Left kidney (tissue), 8 donors: ENCODE results near the gene DEFB132. TPM values are rescaled to one million over a fixed set of nuclear protein-coding genes. Genes with fewer than 3 reads are reported as not detected.
A peak's percentile ranks its signal among the peaks of the same experiment; 100 is the strongest.
"Not testable (repeated sequence)": the region's sequence is repeated elsewhere in the genome, so short reads cannot be mapped to it uniquely, and the experiment has no call there.

Experiments
- DNase-seq: peaks from one replicate; pipeline ENCODE4 v3.0.0-alpha.2; 2013
- long read RNA-seq, 8 donors: transcript quantifications; one replicate each; lab custom pipeline, GENCODE V29; 2026
- polyA plus RNA-seq: library from polyadenylated mRNA; unstranded; fragments of 120-200 nt; gene quantifications from one replicate; pipeline ENCODE4 v1.2.1, GENCODE V29; 2013; ENCODE audit not compliant: insufficient read length

DEFB132 gene, protein sequence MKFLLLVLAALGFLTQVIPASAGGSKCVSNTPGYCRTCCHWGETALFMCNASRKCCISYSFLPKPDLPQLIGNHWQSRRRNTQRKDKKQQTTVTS
- polyA plus RNA-seq, result 0.07 TPM
- long read RNA-seq, donor 1, result 0 reads
- long read RNA-seq, donor 2, result 0 reads
- long read RNA-seq, donor 3, result 0 reads
- long read RNA-seq, donor 4, result 0 reads
- long read RNA-seq, donor 5, result 0 reads
- long read RNA-seq, donor 6, result 0 reads
- long read RNA-seq, donor 7, result 0 reads
- long read RNA-seq, donor 8, result 0 reads

GRCh38 chr20:257419-257818 lies at the start of gene DEFB132:
Gene DEFB132 (plus strand): TSS chr20:257724. CDS start chr20:257779, 55 bp downstream.
- no peak for DNase-seq

GRCh38 chr20:208942-209566 lies 48.5 kb upstream of the DEFB132 start:
- peak; percentile 24 for DNase-seq

DNA sequence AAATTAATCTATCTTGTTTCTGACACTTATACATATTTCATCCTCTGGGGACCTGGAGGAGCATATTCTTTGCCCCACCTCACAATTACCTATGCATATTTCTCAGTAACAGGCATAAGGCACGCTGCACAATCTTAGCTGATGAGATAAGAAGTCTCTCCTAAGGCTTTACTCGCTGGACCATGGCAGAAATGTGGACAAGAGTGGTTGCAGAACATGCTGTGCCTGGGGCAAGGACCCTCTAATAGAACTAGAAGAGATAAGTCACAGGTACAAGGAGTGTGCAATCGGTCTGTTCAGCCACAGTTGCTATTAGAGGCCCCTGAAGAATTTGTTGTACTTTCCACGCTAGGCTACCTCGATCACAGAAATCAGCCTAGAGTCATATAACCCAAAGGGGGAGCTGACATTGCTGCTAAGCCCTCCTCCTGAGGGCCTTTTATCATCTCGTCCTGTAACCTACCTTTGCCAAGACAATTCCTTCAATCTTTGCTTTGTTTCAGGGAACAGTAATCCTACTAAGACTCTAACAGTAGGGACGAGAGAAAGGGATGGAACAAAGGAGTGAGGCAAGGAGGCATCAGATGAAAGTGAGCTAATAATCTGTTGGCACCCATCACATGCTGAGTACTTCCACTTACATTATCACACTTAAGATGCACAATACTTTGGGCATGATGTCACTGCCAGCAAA lies 46.6 kb upstream of the DEFB132 start:
- DNase-seq, result no peak

DNA sequence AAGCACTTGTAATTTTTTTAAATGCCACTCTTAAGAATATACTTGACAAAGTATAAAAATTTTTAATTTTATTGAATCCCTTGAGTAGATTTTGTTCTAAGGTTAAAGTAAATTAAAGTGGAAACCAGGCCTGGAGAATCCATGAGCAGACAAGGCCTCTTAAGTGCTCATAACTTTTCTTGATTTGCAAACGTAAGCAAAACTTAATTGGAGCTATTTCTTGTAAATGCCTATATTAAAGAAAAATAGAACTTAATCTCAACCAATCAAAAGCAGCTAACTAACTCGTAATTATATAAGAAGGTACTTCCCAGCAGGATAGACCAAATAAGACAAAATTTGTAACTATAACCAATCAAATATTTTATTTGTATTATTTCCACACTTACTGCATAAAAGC lies 43.1 kb upstream of the DEFB132 start:
- DNase-seq, result no peak

- DNase-seq, result no peak
Measured at GRCh38 chr20:215796-216195, 41.7 kb upstream of the DEFB132 start.

- DNase-seq, result no peak
Measured at GRCh38 chr20:217266-217665, 40.3 kb upstream of the DEFB132 start.

- DNase-seq, result peak; percentile 11
Measured at GRCh38 chr20:219290-220115, 38.0 kb upstream of the DEFB132 start.

DNA sequence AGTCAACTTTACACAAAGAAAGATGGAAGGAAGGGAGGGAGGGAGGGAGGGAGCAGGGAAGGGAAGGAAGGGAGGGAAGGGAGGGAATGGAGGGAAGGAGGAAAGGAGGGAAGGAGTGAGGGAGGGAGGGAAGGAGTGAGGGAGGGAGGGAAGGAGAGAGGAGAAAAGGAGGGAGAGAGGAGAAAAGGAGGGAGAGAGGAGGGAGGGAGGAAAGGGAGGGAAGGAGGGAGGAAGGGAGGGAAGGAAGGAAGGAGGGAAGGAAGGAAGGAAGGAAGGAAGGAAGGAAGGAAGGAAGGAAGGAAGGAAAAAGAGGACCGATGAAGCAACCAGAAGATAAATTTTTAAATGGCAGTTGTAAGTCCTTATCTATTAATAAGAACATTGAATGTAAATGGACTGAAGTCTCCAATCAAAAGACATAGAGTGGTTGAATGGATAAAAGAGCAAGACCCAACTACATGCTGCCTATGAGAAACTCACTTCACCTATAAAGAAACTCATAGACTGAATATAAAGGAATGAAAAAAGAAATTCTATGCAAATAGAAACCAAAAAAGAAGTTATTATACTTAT lies 36.2 kb upstream of the DEFB132 start:
- no peak for DNase-seq

DNA sequence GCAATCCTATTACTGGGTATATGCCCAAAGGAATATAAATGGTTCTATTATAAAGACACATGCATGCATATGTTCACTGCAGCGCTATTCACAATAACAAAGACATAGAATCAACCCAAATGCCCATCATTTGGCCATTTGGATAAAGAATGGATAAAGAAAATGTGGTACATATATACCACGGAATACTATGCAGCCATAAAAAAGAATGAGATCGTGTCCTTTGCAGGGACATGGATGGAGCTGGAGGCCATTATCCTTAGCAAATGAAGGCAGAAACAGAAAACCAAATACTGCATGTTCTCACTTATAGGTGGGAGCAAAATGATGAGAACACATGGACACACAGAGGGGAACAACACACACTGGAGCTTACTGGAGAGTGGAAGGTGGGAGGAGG lies 31.6 kb upstream of the DEFB132 start:
- not testable (repeated sequence) for DNase-seq

DNA sequence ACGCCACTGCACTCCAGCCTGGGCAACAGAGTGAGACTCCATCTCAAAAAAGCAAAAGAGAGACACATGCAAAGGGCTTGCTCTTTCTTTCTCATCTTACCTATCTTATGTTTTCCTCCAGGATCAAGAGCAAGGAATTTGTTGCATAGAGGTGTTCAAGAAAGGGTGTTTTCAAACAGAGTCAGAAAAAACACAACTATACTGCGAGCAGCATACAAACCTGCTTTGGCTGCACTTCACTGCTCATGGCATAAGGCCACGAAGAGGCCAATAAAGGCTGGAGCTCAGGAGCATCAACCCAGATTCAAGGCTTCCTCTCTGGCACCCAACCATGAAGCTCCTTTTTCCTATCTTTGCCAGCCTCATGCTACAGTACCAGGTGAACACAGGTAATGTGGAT lies 30.6 kb upstream of the DEFB132 start, which contains the start of gene DEFB129:
Gene DEFB129 (plus strand): TSS at position 301 of the 400 bp plus-strand sequence. CDS start 31 bp downstream, at position 332.
- DNase-seq, result no peak

GRCh38 chr20:227439-228105 lies 30.0 kb upstream of the DEFB132 start:
- DNase-seq, result no peak

GRCh38 chr20:235891-236290 lies 21.6 kb upstream of the DEFB132 start:
- no peak for DNase-seq

DNA sequence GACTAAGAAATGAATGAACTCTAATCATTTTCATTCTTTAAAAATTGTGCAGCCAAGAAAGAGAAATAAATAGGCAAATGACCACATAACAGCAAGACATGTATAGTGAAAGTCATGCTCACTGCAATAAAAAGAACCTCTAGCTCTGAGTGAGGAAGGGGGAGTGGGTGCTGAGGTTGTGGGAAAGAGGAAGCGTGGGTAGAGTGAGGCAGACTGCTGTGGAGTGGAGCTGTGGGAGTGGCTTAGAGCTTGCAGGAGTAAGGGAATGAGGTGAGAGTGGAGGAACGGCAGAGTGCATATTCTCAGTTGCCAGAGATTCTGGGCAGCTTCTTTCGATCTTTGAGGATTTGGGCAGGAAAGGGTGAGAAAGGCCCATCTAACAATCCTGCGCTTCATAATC lies 20.0 kb upstream of the DEFB132 start:
- DNase-seq, result no peak

DNA sequence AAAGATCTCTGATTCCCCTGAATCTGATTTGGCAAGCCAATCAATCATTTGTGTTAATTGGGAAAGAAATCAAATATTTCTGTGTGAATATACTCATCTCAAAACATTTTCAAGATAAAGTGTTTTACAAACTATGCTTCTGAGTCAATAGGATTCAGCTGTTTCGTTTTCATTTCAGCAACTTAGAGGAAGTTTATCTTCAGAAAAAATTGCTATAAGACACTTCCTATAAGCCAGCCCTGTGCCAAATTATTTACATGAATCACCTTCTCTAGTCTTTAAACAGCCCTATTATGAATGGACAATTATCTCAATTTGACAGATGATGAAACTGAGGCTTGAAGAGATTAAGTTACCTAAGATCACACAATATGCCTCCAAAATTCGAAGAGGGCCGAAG lies 19.6 kb upstream of the DEFB132 start:
- no peak for DNase-seq

DNA sequence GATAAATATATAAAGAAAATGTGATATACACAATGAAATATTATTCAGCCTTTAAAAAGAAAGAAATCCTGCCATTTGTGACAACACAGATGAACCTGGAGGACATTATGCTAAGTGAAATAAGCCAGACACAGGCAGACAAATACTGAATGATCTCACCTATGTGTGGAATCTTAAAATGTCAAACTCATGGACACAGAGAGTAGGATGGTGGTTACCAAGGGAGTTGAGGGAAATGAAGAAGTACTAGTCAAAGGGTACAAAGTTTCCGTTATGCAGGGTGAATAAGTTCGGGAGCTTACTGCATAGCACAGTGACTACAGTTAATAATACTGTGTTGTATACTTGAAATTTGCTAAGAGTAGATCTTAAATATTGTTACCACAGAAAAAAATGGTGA lies 14.6 kb upstream of the DEFB132 start:
- no peak for DNase-seq

DNA sequence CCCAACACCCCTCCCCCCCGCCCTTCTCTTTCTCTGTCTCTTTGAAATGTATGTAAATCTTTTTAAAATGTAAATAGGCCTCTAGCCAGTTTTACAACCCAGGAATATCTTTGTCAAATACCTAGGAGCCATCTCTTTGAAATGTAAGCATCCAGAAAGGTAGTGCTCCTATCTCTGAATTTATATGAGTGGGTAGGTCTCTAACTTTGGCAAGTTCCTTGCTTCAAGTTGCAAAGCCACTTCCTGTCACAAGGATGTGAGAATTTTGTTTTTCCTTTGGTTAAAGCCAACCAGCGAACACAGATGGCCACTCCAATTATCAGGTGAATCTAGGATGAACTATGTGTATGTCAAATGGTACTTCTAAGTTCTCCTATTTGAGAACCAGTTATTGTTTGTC lies 6.2 kb upstream of the DEFB132 start:
- no peak for DNase-seq

DNA sequence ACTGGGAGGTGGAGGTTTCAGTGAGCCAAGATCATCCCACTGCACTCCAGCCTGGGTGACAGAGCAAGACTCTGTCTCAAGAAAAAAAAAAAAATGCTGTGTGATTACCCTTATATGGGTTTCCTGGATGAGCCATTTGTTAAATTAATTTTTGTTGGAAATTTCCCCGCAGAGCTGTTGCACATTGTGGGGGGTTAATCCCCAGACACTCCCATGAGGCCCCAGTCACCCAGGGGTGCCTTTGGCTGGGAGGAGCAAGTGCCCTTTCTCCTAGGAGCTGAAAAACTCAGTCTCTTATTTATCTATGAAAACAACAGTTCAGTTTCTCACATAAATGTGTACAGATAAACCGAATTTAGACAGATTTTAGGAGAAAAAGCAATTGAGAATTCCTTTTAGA lies 4.7 kb upstream of the DEFB132 start:
- no peak for DNase-seq

GRCh38 chr20:253447-253846 lies 4.1 kb upstream of the DEFB132 start:
- DNase-seq, result not testable (repeated sequence)

DNA sequence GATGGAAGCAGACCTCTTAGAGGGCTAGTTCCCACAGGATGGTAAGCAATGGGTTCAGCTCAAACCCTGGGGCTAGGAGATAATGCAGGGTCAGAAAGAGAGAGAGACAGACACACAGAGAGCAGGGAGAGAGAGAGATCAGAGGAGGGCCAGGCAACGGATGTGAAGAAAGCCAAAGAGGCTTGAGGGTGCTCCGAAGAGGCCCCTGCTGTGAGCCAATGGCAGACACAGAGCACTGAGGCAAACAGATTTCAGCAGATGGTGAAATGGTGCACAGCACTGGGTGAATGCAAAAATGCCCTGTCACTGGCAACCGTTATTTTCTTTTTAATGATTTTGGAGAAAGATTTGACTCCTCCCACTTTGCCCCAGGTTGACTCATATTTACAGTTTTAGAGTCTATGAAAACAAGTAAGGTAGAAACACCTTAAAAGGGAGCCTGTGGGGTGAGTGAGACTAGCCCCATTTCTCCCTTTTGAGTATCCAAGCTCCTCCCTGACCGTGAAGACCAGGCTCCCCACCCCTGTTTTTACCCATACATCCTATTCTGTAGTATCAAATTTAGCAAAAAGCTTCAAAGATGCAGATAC lies 840 bp downstream of the DEFB132 start:
- no peak for DNase-seq

DNA sequence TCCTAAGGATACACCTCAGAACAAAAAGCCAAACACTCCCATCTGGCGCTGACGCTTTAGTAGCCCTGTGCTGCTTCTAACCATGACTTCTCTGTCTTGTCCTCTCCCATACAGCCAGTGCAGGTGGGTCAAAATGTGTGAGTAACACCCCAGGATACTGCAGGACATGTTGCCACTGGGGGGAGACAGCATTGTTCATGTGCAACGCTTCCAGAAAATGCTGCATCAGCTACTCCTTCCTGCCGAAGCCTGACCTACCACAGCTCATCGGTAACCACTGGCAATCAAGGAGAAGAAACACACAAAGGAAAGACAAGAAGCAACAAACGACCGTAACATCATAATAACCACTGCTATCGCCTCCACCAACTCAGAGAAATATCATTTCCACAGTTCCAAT lies 1.4 kb downstream of the DEFB132 start:
- DNase-seq, result no peak

DNA sequence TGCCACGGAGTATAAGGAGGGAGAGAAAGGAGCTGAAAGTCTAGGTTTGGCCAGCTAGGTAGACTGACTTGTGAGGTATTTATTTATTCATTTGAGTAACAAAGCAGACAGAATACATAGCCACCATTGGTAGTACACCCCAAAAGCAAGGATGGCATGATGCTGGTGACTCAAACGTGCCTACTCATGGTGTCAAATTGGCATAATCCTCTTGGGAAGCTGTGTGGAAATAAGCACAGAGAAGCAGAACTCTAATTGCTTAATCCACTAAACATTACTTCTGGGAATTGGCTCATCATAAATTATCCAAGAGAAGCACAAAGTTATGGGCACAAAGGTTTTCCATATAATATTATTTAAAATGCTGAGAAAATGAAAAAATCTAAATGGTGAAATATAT lies 2.5 kb downstream of the DEFB132 start:
- no peak for DNase-seq
